ENCODE results near the gene FBN2.

GRCh38 chr5:128258372-128258771 is 279.7 kb downstream of the FBN2 start:
- TF ChIP-seq CTCF (conservative IDR thresholded peaks at IDR 0.05; ENCODE audit: low read depth, low read length) (no peak), EZH2 (IDR thresholded peaks at IDR 0.05; ENCODE audit: borderline replicate concordance, low read depth, low read length, poor library complexity, severe bottlenecking) (no peak)

Measured in A673 (cell line).